NB4 (cell line): Measurements from ENCODE around the gene LENEP.
"Not testable (repeated sequence)": the region's sequence is repeated elsewhere in the genome, so short reads cannot be mapped to it uniquely, and the experiment has no call there.

ENCODE experiments used
- DNase-seq: peaks from one replicate; pipeline ENCODE4 v3.0.0; 2010; ENCODE audit warnings: low read depth
- H3K4me3 ChIP-seq: one replicate; pipeline ENCODE4 v1.5.1; 2011; ENCODE audit warnings: mild to moderate bottlenecking, low read depth, low read length, moderate library complexity
- MYC ChIP-seq: IDR thresholded peaks from 2 replicates; pipeline ENCODE4 v1.6.1; 2011; ENCODE audit warnings: low read depth, low read length
- POLR2A ChIP-seq: IDR thresholded peaks from 2 replicates; pipeline ENCODE4 v1.6.1; 2011; ENCODE audit warnings: mild to moderate bottlenecking; ENCODE audit not compliant: insufficient read length; ENCODE audit errors: extremely low read depth
- TF ChIP-seq, protein P1 (sequence below): IDR thresholded peaks from one replicate; pipeline ENCODE4 v1.5.1; 2012; ENCODE audit warnings: low read depth, low read length
- TF ChIP-seq, protein P2 (sequence below): IDR thresholded peaks from 2 replicates; pipeline ENCODE4 v1.6.1; 2011; ENCODE audit warnings: low read depth, low read length

LENEP gene

DNA sequence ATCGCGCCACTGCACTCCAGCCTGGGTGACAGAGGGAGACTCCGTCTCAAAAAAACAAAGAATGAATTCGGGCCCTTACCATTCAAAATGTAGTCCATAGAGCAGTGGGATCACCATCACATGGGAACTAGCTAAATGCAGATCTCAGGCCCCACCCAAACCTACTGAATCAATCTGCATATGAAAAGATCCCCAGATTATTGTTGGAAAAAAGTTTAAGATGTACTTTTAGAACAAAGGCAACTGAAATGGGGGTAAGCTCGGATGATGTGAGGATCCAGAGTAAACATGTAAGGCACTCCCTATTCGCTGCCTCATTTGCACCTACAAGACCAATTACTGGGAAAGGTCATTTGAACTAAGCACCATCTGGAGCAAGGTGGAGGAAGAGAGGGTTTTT lies 11.0 kb upstream of the LENEP start:
- peak overlapping the region; percentile 81 for H3K4me3 ChIP-seq
- TF ChIP-seq, protein P1, sequence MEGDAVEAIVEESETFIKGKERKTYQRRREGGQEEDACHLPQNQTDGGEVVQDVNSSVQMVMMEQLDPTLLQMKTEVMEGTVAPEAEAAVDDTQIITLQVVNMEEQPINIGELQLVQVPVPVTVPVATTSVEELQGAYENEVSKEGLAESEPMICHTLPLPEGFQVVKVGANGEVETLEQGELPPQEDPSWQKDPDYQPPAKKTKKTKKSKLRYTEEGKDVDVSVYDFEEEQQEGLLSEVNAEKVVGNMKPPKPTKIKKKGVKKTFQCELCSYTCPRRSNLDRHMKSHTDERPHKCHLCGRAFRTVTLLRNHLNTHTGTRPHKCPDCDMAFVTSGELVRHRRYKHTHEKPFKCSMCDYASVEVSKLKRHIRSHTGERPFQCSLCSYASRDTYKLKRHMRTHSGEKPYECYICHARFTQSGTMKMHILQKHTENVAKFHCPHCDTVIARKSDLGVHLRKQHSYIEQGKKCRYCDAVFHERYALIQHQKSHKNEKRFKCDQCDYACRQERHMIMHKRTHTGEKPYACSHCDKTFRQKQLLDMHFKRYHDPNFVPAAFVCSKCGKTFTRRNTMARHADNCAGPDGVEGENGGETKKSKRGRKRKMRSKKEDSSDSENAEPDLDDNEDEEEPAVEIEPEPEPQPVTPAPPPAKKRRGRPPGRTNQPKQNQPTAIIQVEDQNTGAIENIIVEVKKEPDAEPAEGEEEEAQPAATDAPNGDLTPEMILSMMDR = no peak
- TF ChIP-seq, protein P2, sequence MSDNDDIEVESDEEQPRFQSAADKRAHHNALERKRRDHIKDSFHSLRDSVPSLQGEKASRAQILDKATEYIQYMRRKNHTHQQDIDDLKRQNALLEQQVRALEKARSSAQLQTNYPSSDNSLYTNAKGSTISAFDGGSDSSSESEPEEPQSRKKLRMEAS = no peak
- no peak for TF ChIP-seq MYC
- TF ChIP-seq POLR2A = no peak
- no peak for DNase-seq

DNA sequence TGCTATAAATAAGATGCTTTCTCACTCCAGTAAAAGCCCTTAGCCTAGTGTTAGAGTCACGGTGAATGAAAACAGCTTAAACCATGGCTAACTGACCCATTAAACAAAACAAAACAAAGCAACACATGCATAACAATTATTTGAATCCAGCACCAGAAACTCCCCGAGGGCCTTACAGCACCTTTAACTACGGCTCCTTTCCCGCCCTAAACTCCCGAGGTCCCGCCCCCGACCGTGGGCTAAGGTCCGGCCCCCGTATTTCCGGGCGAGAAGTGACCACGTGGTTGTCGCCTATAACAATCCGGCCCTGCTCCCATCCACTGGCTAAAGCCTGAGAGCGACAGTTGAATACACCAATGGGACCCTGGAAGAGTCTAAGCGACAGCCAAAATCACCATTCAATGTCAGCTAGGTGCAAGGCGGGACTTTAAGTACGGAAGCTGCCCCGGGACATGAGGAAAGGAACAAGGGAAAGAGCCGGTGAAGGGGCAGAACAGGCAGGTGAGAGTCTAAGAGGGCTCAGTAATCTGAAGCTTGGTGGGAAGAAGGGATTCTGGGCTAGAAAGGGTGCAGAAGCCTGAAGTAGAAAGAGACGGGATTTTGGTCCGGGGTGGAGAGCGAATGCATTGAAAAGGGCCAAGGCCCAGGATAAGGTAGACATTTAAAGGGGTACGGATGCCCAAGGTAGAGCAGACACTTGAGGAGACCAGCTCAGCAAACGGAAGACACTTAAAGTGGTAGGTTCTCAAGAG lies 10.3 kb upstream of the LENEP start, which contains the start of gene FLAD1:
FLAD1 (plus strand) TSS at position 448 of the 752 bp plus-strand sequence. CDS start 351 bp downstream, outside the sequence.
- DNase-seq = peak; percentile 100
- peak within 1 kb of the TSS; percentile 87 for H3K4me3 ChIP-seq
- TF ChIP-seq MYC = peak; percentile 96
- TF ChIP-seq, protein P1 = no peak
- peak; percentile 63 for TF ChIP-seq POLR2A
- TF ChIP-seq, protein P2 = peak; percentile 100

DNA sequence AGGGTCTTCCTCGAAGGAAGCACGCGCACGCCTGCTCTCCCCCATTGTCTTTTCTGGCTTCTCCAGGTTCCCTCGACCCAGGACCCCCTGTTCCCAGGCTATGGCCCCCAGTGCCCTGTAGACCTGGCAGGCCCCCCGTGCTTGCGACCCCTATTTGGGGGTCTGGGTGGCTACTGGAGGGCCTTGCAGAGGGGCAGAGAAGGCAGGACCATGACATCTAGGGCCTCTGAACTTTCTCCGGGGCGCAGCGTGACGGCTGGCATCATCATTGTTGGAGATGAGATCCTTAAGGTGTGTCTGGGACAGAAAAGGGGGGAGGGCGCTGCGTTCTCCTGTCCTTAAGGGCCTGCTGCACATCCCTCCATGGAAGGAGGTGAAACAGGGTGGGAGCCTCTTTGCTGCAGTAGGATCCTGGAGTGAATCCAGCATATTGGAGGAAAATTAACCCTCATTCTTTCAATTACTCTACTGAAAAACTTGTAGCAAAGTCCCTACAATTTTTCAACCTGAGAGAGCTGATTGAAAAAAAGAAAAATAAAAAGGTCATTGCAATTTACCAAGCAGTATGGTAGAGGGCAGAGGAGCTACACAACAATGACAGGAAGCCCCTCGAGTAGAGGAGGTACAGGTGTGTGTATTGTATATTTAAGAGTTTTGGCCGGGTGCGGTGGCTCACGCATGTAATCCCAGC lies 9.5 kb upstream of the LENEP start:
- no peak for TF ChIP-seq POLR2A
- TF ChIP-seq, protein P1 = no peak
- no peak for TF ChIP-seq MYC
- TF ChIP-seq, protein P2 = no peak
- DNase-seq = no peak

DNA sequence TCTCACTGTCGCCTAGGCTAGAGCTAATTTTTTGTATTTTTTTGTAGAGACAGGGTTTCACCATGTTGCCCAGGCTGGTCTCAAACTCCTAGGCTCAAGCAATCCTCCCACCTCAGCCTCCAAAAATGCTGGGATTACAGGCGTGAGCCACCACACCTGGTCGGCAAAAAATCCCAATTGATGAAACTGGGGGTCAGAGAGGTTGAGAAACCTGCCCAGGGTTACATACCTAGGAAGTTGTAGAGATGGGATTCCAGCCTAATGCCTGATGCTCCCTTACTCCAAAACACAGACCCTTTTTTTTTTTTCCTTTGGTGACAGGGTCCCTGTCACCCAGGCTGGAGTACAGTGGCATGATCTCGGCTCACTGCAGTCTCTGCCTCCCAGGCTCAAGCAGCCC lies 6.7 kb upstream of the LENEP start:
- not testable (repeated sequence) for H3K4me3 ChIP-seq, DNase-seq

More for the DNA sequence above, 9.5 kb upstream of the LENEP start:
- peak overlapping the region; percentile 87 for H3K4me3 ChIP-seq

DNA sequence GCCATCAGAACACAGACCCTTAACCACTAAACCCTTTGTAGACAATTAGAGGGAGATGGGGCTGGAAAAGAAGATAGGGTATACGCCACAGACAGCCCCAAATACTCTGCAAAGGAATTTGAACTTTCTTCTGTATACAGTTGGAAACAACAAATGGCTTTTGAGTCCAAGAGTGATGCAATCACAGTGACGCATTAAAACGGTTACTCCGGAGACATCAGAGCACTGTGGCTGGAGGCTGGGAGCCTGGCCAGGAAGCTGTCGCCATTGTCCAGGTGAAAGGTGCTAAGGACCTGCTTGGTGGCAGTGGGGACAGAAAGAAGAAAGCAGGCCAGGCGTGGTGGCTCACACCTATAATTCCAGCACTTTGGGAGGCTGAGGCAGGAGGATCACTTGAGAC lies 6.1 kb upstream of the LENEP start:
- no peak for DNase-seq
- TF ChIP-seq POLR2A (no peak), MYC (no peak)
- TF ChIP-seq, protein P2 = no peak
- TF ChIP-seq, protein P1 = no peak
- no peak overlapping the region for H3K4me3 ChIP-seq

DNA sequence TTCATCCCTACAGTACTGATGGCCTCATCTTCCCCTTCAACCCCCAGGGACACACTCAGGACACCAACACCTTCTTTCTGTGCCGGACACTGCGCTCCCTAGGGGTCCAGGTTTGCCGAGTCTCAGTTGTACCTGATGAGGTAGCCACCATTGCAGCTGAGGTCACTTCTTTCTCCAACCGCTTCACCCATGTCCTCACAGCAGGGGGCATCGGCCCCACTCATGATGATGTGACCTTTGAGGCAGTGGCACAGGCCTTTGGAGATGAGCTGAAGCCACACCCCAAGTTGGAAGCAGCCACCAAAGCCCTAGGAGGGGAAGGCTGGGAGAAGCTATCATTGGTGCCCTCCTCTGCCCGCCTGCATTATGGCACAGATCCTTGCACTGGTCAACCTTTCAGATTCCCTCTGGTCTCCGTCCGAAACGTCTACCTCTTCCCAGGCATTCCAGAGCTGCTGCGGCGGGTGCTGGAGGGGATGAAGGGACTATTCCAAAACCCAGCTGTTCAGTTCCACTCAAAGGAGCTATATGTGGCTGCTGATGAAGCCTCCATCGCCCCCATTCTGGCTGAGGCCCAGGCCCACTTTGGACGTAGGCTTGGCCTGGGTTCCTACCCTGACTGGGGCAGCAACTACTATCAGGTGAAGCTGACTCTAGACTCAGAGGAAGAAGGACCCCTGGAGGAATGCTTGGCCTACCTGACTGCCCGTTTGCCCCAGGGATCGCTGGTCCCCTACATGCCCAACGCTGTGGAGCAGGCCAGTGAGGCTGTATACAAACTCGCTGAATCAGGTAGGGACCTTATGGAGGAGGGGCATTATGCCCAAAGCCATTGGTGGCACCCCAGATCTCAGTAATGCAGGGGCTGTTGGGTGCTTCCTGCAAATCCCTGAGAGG lies 5.1 kb upstream of the LENEP start:
- no peak for TF ChIP-seq POLR2A
- TF ChIP-seq, protein P2 = no peak
- peak; percentile 47 for DNase-seq
- H3K4me3 ChIP-seq = no peak overlapping the region
